ENCODE results near the gene ST6GALNAC5. TPM values are rescaled to one million over a fixed set of nuclear protein-coding genes. Genes with fewer than 3 reads are reported as not detected.

The ST6GALNAC5 gene
- total RNA-seq, 2 experiments from 2014 or later = not detected

- intact Hi-C loops (cut with DNase I, micrococcal nuclease) = no loop called here
- CTCF ChIA-PET = no interaction called here
- no peak for DNase-seq
- Mint-ChIP-seq H3K9me3 (ENCODE audit: low read depth) (peaks cover 6% of the 10 kb centered on the region), H3K4me1 (no peaks in the 10 kb centered on the region), H3K36me3 (ENCODE audit: low read depth) (no peaks in the 10 kb centered on the region), H3K4me3 (no peak overlapping the region), H3K27me3 (no peaks in the 10 kb centered on the region), H3K27ac (no peak overlapping the region)
- POLR2A ChIA-PET = no interaction called here
- ATAC-seq = no peak
Observed at GRCh38 chr1:76909311-76909710, 42.0 kb downstream of the ST6GALNAC5 start.

- intact Hi-C loops (cut with DNase I, micrococcal nuclease) = no loop called here
- CTCF ChIA-PET = no interaction called here
- ATAC-seq = no peak
- POLR2A ChIA-PET = no interaction called here
- Mint-ChIP-seq H3K27ac (no peak overlapping the region), H3K4me1 (no peaks in the 10 kb centered on the region), H3K4me3 (no peak overlapping the region), H3K27me3 (peaks cover 9% of the 10 kb centered on the region), H3K9me3 (ENCODE audit: low read depth) (no peaks in the 10 kb centered on the region), H3K36me3 (ENCODE audit: low read depth) (no peaks in the 10 kb centered on the region)
- no peak for DNase-seq
Observed at GRCh38 chr1:76919085-76919484, 51.8 kb downstream of the ST6GALNAC5 start.

- H3K4me1 Mint-ChIP-seq = no peaks in the 10 kb centered on the region
Observed at GRCh38 chr1:76921590-76921989, 54.3 kb downstream of the ST6GALNAC5 start.

GRCh38 chr1:76925825-76926224 is 58.5 kb downstream of the ST6GALNAC5 start:
- peaks cover 3% of the 10 kb centered on the region for H3K27me3 Mint-ChIP-seq
- no peak for DNase-seq
- intact Hi-C loops (cut with DNase I, micrococcal nuclease) = no loop called here
- H3K9me3 Mint-ChIP-seq (ENCODE audit: low read depth) = no peaks in the 10 kb centered on the region
- POLR2A ChIA-PET = no interaction called here
- no peak for ATAC-seq
- no peaks in the 10 kb centered on the region for H3K4me1 Mint-ChIP-seq
- H3K27ac Mint-ChIP-seq = no peak overlapping the region
- H3K4me3 Mint-ChIP-seq = no peak overlapping the region
- CTCF ChIA-PET = no interaction called here
- no peaks in the 10 kb centered on the region for H3K36me3 Mint-ChIP-seq (ENCODE audit: low read depth)

More at GRCh38 chr1:76921590-76921989, 54.3 kb downstream of the ST6GALNAC5 start:
- ChIA-PET CTCF (no interaction called here), POLR2A (no interaction called here)
- DNase-seq = no peak
- Mint-ChIP-seq H3K27ac (no peak overlapping the region), H3K9me3 (ENCODE audit: low read depth) (no peaks in the 10 kb centered on the region), H3K4me3 (no peak overlapping the region), H3K36me3 (ENCODE audit: low read depth) (no peaks in the 10 kb centered on the region), H3K27me3 (peaks cover 9% of the 10 kb centered on the region)
- no peak for ATAC-seq
- intact Hi-C loops (cut with DNase I, micrococcal nuclease) = no loop called here

DNA sequence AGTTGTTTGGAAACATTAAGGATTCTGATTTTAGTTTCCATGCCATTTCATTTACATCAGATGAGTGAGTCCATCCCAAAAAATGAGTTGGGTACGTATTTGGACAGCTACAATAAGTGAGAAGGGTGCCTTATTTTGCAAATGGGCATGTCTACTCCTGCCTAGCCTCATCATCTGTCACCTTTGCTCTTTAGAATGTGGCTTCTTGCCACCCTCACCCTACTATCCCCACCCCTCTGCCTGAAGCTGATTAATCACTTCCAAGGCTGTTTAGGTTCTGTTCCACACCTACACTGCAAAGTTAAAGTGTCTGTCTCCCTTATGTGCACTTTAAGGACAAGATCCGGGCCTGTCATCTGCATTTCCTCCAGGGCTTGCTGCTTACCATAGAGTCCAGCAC is 61.2 kb downstream of the ST6GALNAC5 start:
- ChIA-PET CTCF (no interaction called here), POLR2A (interaction anchor here (0.7 kb wide), 1 partner anchor 85 kb away, joined by 5 read pairs; no protein-coding TSS in a partner anchor)
- Mint-ChIP-seq H3K4me1 (no peaks in the 10 kb centered on the region), H3K27me3 (peaks cover 7% of the 10 kb centered on the region), H3K27ac (no peak overlapping the region), H3K9me3 (ENCODE audit: low read depth) (peaks cover 8% of the 10 kb centered on the region), H3K4me3 (no peak overlapping the region), H3K36me3 (ENCODE audit: low read depth) (no peaks in the 10 kb centered on the region)
- ATAC-seq = no peak
- no peak for DNase-seq
- intact Hi-C loops (cut with DNase I, micrococcal nuclease) = no loop called here

- H3K9me3 Mint-ChIP-seq (ENCODE audit: low read depth) = peaks cover 8% of the 10 kb centered on the region
- no peak overlapping the region for H3K27ac Mint-ChIP-seq
- ATAC-seq (no peak), DNase-seq (no peak)
- intact Hi-C loops (cut with DNase I, micrococcal nuclease) = no loop called here
- H3K4me1 Mint-ChIP-seq = no peaks in the 10 kb centered on the region
- H3K36me3 Mint-ChIP-seq (ENCODE audit: low read depth) = no peaks in the 10 kb centered on the region
- POLR2A ChIA-PET = interaction anchor here (0.7 kb wide), 1 partner anchor 85 kb away, joined by 5 read pairs; no protein-coding TSS in a partner anchor
- CTCF ChIA-PET = no interaction called here
- peaks cover 7% of the 10 kb centered on the region for H3K27me3 Mint-ChIP-seq
- H3K4me3 Mint-ChIP-seq = no peak overlapping the region
Observed at GRCh38 chr1:76929136-76929535, 61.9 kb downstream of the ST6GALNAC5 start.

DNA sequence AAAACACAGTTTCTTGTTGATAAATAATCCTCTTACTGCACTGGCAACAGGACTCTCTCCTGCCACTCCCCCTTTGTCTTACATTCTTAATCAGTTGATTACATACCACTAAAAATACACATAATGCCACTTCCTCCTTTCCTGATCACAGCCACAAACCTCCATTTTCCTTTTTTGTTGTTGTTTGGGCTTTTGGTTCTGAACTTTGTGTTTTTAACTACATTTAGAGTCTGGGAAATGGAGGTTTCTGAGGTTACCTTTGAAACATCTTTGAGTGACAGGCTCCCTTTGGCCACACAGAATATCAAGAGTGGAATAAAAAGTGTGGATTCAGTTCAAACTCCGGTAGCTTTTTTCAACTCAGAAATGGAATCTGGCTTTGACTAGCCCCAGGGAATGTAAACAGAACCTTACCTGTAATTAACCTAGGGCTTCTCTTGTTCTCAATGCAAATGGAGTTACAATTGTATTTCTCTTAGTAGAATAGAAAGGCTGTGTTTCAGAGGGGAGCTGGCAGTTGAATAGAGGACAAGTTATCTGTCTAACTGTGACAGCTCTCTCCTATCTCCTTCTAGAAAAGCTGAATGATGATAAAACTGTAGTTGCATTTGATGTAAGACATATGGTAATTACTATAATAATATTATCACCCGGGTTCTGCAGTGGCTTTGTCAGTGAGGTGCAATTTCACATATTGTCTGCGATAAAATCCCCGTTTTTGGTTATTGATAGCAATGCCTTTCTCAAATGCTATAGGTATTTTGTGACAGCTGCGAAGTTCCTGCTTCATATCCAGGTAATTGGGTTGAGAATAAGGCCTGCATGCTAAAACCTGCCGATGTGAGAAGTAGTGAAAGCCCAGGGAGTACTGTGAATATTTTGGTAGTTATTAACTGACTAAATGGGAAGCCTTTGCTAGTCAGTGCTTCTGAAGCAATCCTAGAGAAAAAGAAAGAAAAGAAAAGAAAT is 66.9 kb downstream of the ST6GALNAC5 start:
- no peak overlapping the region for H3K27ac Mint-ChIP-seq
- ATAC-seq = no peak
- DNase-seq = no peak
- ChIA-PET CTCF (interaction anchor here (0.5 to 0.6 kb wide), 2 partner anchors 441 to 1168 kb away, joined by 3 to 4 read pairs; no protein-coding TSS in a partner anchor), POLR2A (no interaction called here)
- H3K36me3 Mint-ChIP-seq (ENCODE audit: low read depth) = no peaks in the 10 kb centered on the region
- H3K9me3 Mint-ChIP-seq (ENCODE audit: low read depth) = peaks cover 8% of the 10 kb centered on the region
- H3K4me1 Mint-ChIP-seq = no peaks in the 10 kb centered on the region
- no peak overlapping the region for H3K4me3 Mint-ChIP-seq
- H3K27me3 Mint-ChIP-seq = peaks cover 14% of the 10 kb centered on the region
- intact Hi-C loops (cut with DNase I, micrococcal nuclease) = no loop called here

DNA sequence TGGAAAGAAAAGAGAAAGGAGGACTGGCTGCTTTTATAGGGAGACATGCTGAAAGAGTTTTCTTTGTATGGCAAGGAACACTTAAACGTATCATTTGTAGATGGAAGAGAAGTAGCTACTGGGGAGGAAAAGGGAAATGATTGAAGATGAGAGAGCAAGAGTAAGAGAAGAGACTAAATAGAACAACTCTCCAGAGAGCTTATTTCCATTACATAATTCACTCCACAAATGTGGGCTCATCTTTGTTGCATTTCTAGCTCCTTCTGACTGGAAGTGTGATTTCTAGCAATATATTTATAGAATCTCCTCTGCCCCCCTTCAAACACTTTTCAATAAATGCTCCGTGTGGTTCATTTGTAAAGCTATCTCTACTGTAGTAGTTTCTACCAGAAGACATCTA is 71.0 kb downstream of the ST6GALNAC5 start:
- Mint-ChIP-seq H3K27ac (no peak overlapping the region), H3K4me1 (no peaks in the 10 kb centered on the region), H3K36me3 (ENCODE audit: low read depth) (no peaks in the 10 kb centered on the region), H3K27me3 (peaks cover 9% of the 10 kb centered on the region), H3K9me3 (ENCODE audit: low read depth) (no peaks in the 10 kb centered on the region), H3K4me3 (no peak overlapping the region)
- DNase-seq = no peak
- ChIA-PET CTCF (interaction anchor here (0.6 kb wide), 1 partner anchor 47 kb away, joined by 3 read pairs; no protein-coding TSS in a partner anchor), POLR2A (no interaction called here)
- no peak for ATAC-seq
- intact Hi-C loops (cut with DNase I, micrococcal nuclease) = no loop called here

- CTCF ChIA-PET = interaction anchor here (0.6 kb wide), 1 partner anchor 353 kb away, joined by 3 read pairs; no protein-coding TSS in a partner anchor
- intact Hi-C loops (cut with DNase I, micrococcal nuclease) = no loop called here
- ATAC-seq (no peak), DNase-seq (no peak)
- H3K4me3 Mint-ChIP-seq = no peak overlapping the region
- H3K27ac Mint-ChIP-seq = no peak overlapping the region
- POLR2A ChIA-PET = no interaction called here
- H3K27me3 Mint-ChIP-seq = peaks cover 9% of the 10 kb centered on the region
- H3K4me1 Mint-ChIP-seq = no peaks in the 10 kb centered on the region
- H3K36me3 Mint-ChIP-seq (ENCODE audit: low read depth) = no peaks in the 10 kb centered on the region
- no peaks in the 10 kb centered on the region for H3K9me3 Mint-ChIP-seq (ENCODE audit: low read depth)
Observed at GRCh38 chr1:76939050-76939816, 72.0 kb downstream of the ST6GALNAC5 start.

- ChIA-PET CTCF (interaction anchor here (0.6 kb wide), 1 partner anchor 352 kb away, joined by 3 read pairs; no protein-coding TSS in a partner anchor), POLR2A (no interaction called here)
- ATAC-seq = no peak
- Mint-ChIP-seq H3K27ac (no peak overlapping the region), H3K4me3 (no peak overlapping the region), H3K4me1 (no peaks in the 10 kb centered on the region), H3K36me3 (ENCODE audit: low read depth) (no peaks in the 10 kb centered on the region), H3K27me3 (peaks cover 9% of the 10 kb centered on the region), H3K9me3 (ENCODE audit: low read depth) (no peaks in the 10 kb centered on the region)
- DNase-seq = no peak
- intact Hi-C loops (cut with DNase I, micrococcal nuclease) = no loop called here
Observed at GRCh38 chr1:76939817-76940216, 72.5 kb downstream of the ST6GALNAC5 start.

DNA sequence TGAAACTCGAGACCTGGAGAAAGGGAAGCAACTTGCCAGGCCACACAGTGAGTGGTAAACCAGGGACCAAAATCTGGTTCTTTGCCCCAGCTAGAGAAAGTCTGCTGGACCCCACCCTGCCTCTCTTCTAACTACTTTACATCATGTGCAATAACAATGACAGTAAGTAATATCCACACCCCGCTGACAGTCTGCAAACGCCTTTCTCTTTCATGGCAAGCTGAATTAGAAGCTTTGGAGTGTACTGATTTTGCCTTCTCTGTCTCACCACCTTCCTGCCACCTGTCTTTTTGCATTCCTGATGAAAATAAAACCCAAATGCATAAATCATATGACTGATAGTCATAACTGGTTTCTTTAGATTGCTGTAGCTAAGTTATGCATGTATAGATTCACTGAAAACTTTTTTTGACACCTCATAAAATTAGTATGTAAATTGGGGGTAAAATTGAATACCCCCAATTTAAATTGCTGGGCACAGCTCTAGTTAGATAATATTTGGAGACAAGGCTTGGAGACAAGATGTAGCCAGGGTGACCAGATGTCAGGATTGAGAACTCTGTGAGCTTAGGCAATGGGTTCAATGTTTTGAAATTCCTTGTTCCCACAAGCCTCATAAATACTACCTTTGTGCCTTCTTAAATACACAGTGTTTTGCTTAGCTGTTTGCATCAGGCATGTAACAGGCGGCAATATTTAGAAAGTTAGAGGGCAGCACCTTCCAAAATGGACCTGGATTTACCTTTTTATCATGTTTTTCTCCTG is 73.5 kb downstream of the ST6GALNAC5 start:
- H3K4me1 Mint-ChIP-seq = no peaks in the 10 kb centered on the region
- intact Hi-C loops (cut with DNase I, micrococcal nuclease) = no loop called here
- no peak overlapping the region for H3K27ac Mint-ChIP-seq
- H3K27me3 Mint-ChIP-seq = peaks cover 11% of the 10 kb centered on the region
- ChIA-PET CTCF (no interaction called here), POLR2A (no interaction called here)
- ATAC-seq = no peak
- no peak for DNase-seq
- no peaks in the 10 kb centered on the region for H3K9me3 Mint-ChIP-seq (ENCODE audit: low read depth)
- no peaks in the 10 kb centered on the region for H3K36me3 Mint-ChIP-seq (ENCODE audit: low read depth)
- H3K4me3 Mint-ChIP-seq = no peak overlapping the region

Data from activated CD4-positive, alpha-beta T cell treated with anti-CD3 and anti-CD28 coated beads for 36 hours (primary cell).